Activated T-cell treated with anti-CD3 and anti-CD28 coated beads, Interleukin-2, amount 50 U/mL, for 72 hours (primary cell): ENCODE measurements around the gene ACTA1. TPM values are rescaled to one million over a fixed set of nuclear protein-coding genes. Genes with fewer than 3 reads are reported as not detected.
"Not testable (repeated sequence)": the region's sequence is repeated elsewhere in the genome, so short reads cannot be mapped to it uniquely, and the experiment has no call there.

Experiments used
- ATAC-seq, 2 donors: fragments of 150-1000 bp; cut with Tn5 transposase; replicated peaks in 1 of 2; 2 replicates each; pipeline ENCODE4 v1.10.0; 2021; ENCODE audit warnings: moderate library complexity in 2 of 2, mild to moderate bottlenecking in 1 of 2
- DNase-seq, 2 donors: peaks; one replicate each; pipeline ENCODE4 v3.0.0; 2021 to 2022; ENCODE audit warnings: mixed read lengths in 1 of 2
- H3K27ac Mint-ChIP-seq: one replicate; pipeline ENCODE4 v1.8.0; 2022; ENCODE audit warnings: mild to moderate bottlenecking, moderate library complexity, mixed read lengths
- H3K27me3 Mint-ChIP-seq: one replicate; pipeline ENCODE4 v1.8.0; 2022; ENCODE audit warnings: low read depth, mixed read lengths
- H3K36me3 Mint-ChIP-seq, 2 donors: one replicate each; pipeline ENCODE4 v1.8.0; 2022; ENCODE audit warnings: mixed read lengths in 2 of 2, mild to moderate bottlenecking in 1 of 2; ENCODE audit not compliant: insufficient read depth in 2 of 2
- H3K4me1 Mint-ChIP-seq: one replicate; pipeline ENCODE4 v1.8.0; 2022; ENCODE audit warnings: low read depth, mixed read lengths
- H3K4me3 Mint-ChIP-seq, 2 donors: one replicate each; pipeline ENCODE4 v1.8.0; 2022; ENCODE audit warnings: mild to moderate bottlenecking in 2 of 2, mixed read lengths in 2 of 2, moderate library complexity in 2 of 2
- H3K9me3 Mint-ChIP-seq, 2 donors: one replicate each; pipeline ENCODE4 v1.8.0; 2022; ENCODE audit warnings: mixed read lengths in 2 of 2
- total RNA-seq, 2 donors: library from RNA; stranded (reverse); gene quantifications; one replicate each; pipeline ENCODE4 v1.2.3, GENCODE V29; 2022

The ACTA1 gene
- total RNA-seq, 2 donors from 2014 or later, result not detected

GRCh38 chr1:229411434-229412055, 22.3 kb downstream of the ACTA1 start:
- H3K27ac Mint-ChIP-seq, result no peak overlapping the region
- H3K4me1 Mint-ChIP-seq, result peaks cover 17% of the 10 kb centered on the region
- DNase-seq, result no peak
- H3K9me3 Mint-ChIP-seq, result no peaks in the 10 kb centered on the region
- no peaks in the 10 kb centered on the region for H3K36me3 Mint-ChIP-seq
- no peak overlapping the region for H3K4me3 Mint-ChIP-seq
- ATAC-seq, result no peak
- H3K27me3 Mint-ChIP-seq, result peaks cover 46% of the 10 kb centered on the region

- peak overlapping the region in 1 of 2 donors; percentile 18 for H3K4me3 Mint-ChIP-seq
- H3K27ac Mint-ChIP-seq, result no peak overlapping the region
- peaks cover 49% of the 10 kb centered on the region for H3K27me3 Mint-ChIP-seq
- no peaks in the 10 kb centered on the region for H3K36me3 Mint-ChIP-seq
- H3K9me3 Mint-ChIP-seq, result no peaks in the 10 kb centered on the region
- H3K4me1 Mint-ChIP-seq, result peaks cover 18% of the 10 kb centered on the region
- ATAC-seq (peak; percentile 71 to 73), DNase-seq (peak in 1 of 2 donors; percentile 42)
These were observed 23.0 kb downstream of the ACTA1 start for GRCh38 chr1:229410692-229411433.

- no peaks in the 10 kb centered on the region for H3K9me3 Mint-ChIP-seq
- H3K4me1 Mint-ChIP-seq, result peaks cover 18% of the 10 kb centered on the region
- peaks cover 54% of the 10 kb centered on the region for H3K27me3 Mint-ChIP-seq
- H3K4me3 Mint-ChIP-seq, result peak overlapping the region in 1 of 2 donors; percentile 18
- ATAC-seq (peak in 1 of 2 donors; percentile 29), DNase-seq (no peak)
- H3K27ac Mint-ChIP-seq, result no peak overlapping the region
- no peaks in the 10 kb centered on the region for H3K36me3 Mint-ChIP-seq
These were observed 23.6 kb downstream of the ACTA1 start for GRCh38 chr1:229410370-229410691.

GRCh38 chr1:229409616-229410369, 24.1 kb downstream of the ACTA1 start:
- H3K36me3 Mint-ChIP-seq, result no peaks in the 10 kb centered on the region
- H3K27ac Mint-ChIP-seq, result no peak overlapping the region

GRCh38 chr1:229408458-229409037, 25.3 kb downstream of the ACTA1 start:
- no peaks in the 10 kb centered on the region for H3K9me3 Mint-ChIP-seq
- peaks cover 18% of the 10 kb centered on the region for H3K4me1 Mint-ChIP-seq
- H3K4me3 Mint-ChIP-seq, result no peak overlapping the region
- H3K36me3 Mint-ChIP-seq, result no peaks in the 10 kb centered on the region
- DNase-seq (no peak), ATAC-seq (no peak)
- peaks cover 63% of the 10 kb centered on the region for H3K27me3 Mint-ChIP-seq
- H3K27ac Mint-ChIP-seq, result no peak overlapping the region

More at GRCh38 chr1:229409616-229410369, 24.1 kb downstream of the ACTA1 start:
- Mint-ChIP-seq H3K4me3 (no peak overlapping the region), H3K9me3 (no peaks in the 10 kb centered on the region), H3K27me3 (peaks cover 59% of the 10 kb centered on the region), H3K4me1 (peaks cover 18% of the 10 kb centered on the region)
- ATAC-seq (no peak), DNase-seq (no peak)

- Mint-ChIP-seq H3K27me3 (peaks cover 72% of the 10 kb centered on the region), H3K27ac (no peak overlapping the region), H3K9me3 (no peaks in the 10 kb centered on the region), H3K4me3 (peak overlapping the region; percentile 66 to 73), H3K36me3 (no peaks in the 10 kb centered on the region), H3K4me1 (peaks cover 18% of the 10 kb centered on the region)
- DNase-seq (no peak), ATAC-seq (peak; percentile 19 to 25)
These were observed 26.5 kb downstream of the ACTA1 start for GRCh38 chr1:229407206-229408026.

GRCh38 chr1:229406798-229407197, 27.1 kb downstream of the ACTA1 start:
- no peak for DNase-seq
- no peak for ATAC-seq
- H3K4me3 Mint-ChIP-seq, result peak overlapping the region; percentile 66 to 73
- H3K4me1 Mint-ChIP-seq, result peaks cover 18% of the 10 kb centered on the region
- H3K9me3 Mint-ChIP-seq, result no peaks in the 10 kb centered on the region
- no peaks in the 10 kb centered on the region for H3K36me3 Mint-ChIP-seq
- H3K27ac Mint-ChIP-seq, result no peak overlapping the region
- H3K27me3 Mint-ChIP-seq, result peaks cover 77% of the 10 kb centered on the region

- Mint-ChIP-seq H3K27me3 (peaks cover 65% of the 10 kb centered on the region), H3K36me3 (no peaks in the 10 kb centered on the region), H3K4me1 (peaks cover 8% of the 10 kb centered on the region), H3K9me3 (no peaks in the 10 kb centered on the region), H3K4me3 (no peak overlapping the region), H3K27ac (no peak overlapping the region)
- DNase-seq, result no peak
- no peak for ATAC-seq
These were observed 30.3 kb downstream of the ACTA1 start for GRCh38 chr1:229403573-229403972.

GRCh38 chr1:229402993-229403392, 30.9 kb downstream of the ACTA1 start:
- Mint-ChIP-seq H3K9me3 (no peaks in the 10 kb centered on the region), H3K27me3 (peaks cover 62% of the 10 kb centered on the region), H3K36me3 (no peaks in the 10 kb centered on the region), H3K4me1 (peaks cover 8% of the 10 kb centered on the region), H3K4me3 (no peak overlapping the region), H3K27ac (no peak overlapping the region)
- DNase-seq (no peak), ATAC-seq (no peak)

GRCh38 chr1:229402329-229402728, 31.6 kb downstream of the ACTA1 start:
- H3K36me3 Mint-ChIP-seq, H3K4me1 Mint-ChIP-seq, H3K4me3 Mint-ChIP-seq, H3K27ac Mint-ChIP-seq, H3K9me3 Mint-ChIP-seq, ATAC-seq, DNase-seq: not testable (repeated sequence)
- peaks cover 55% of the 10 kb centered on the region for H3K27me3 Mint-ChIP-seq

- Mint-ChIP-seq H3K4me3 (no peak overlapping the region), H3K27me3 (peaks cover 43% of the 10 kb centered on the region), H3K36me3 (no peaks in the 10 kb centered on the region), H3K27ac (no peak overlapping the region), H3K9me3 (no peaks in the 10 kb centered on the region), H3K4me1 (no peaks in the 10 kb centered on the region)
- DNase-seq, result no peak
- ATAC-seq, result no peak
These were observed 36.1 kb downstream of the ACTA1 start for GRCh38 chr1:229397762-229398161.

- DNase-seq (no peak), ATAC-seq (no peak)
- peaks cover 34% of the 10 kb centered on the region for H3K27me3 Mint-ChIP-seq
- no peak overlapping the region for H3K4me3 Mint-ChIP-seq
- H3K27ac Mint-ChIP-seq, result no peak overlapping the region
- H3K36me3 Mint-ChIP-seq, result no peaks in the 10 kb centered on the region
- H3K9me3 Mint-ChIP-seq, result no peaks in the 10 kb centered on the region
- H3K4me1 Mint-ChIP-seq, result no peaks in the 10 kb centered on the region
These were observed 37.2 kb downstream of the ACTA1 start for GRCh38 chr1:229396585-229397206.
